HS-27A (cell line): ENCODE data around the gene STAG2.

Experiments
- DNase-seq: peaks from one replicate; pipeline ENCODE4 v3.0.0-alpha.2; 2012; ENCODE audit warnings: low read depth, missing footprints

The STAG2 gene

GRCh38 chrX:123975180-123975579 is 13.7 kb downstream of the STAG2 start:
- DNase-seq = no peak

GRCh38 chrX:123976706-123977316 is 15.3 kb downstream of the STAG2 start:
- no peak for DNase-seq

- no peak for DNase-seq
Observed at GRCh38 chrX:123983240-123983639, 21.7 kb downstream of the STAG2 start.

GRCh38 chrX:123986377-123986776 is 24.9 kb downstream of the STAG2 start:
- DNase-seq = no peak

GRCh38 chrX:123988423-123989111 is 27.1 kb downstream of the STAG2 start:
- DNase-seq = no peak

- DNase-seq = no peak
Observed at GRCh38 chrX:123989235-123989634, 27.7 kb downstream of the STAG2 start.

GRCh38 chrX:123990169-123990568 is 28.7 kb downstream of the STAG2 start:
- DNase-seq = no peak

GRCh38 chrX:123990602-123991001 is 29.1 kb downstream of the STAG2 start:
- DNase-seq = no peak

- peak; percentile 27 for DNase-seq
Observed at GRCh38 chrX:123993326-123993725, 31.8 kb downstream of the STAG2 start.

- no peak for DNase-seq
Observed at GRCh38 chrX:123993904-123994635, 32.6 kb downstream of the STAG2 start.

- DNase-seq = no peak
Observed at GRCh38 chrX:123994730-123995129, 33.2 kb downstream of the STAG2 start.

GRCh38 chrX:124001581-124001980 is 40.1 kb downstream of the STAG2 start:
- no peak for DNase-seq

- no peak for DNase-seq
Observed at GRCh38 chrX:124005228-124005627, 43.7 kb downstream of the STAG2 start.

- DNase-seq = no peak
Observed at GRCh38 chrX:124010157-124010556, 48.7 kb downstream of the STAG2 start.

GRCh38 chrX:124010566-124010965 is 49.1 kb downstream of the STAG2 start:
- DNase-seq = no peak

GRCh38 chrX:124015721-124016120 is 54.2 kb downstream of the STAG2 start:
- no peak for DNase-seq

- no peak for DNase-seq
Observed at GRCh38 chrX:124016825-124017224, 55.3 kb downstream of the STAG2 start.

GRCh38 chrX:124018023-124018422 is 56.5 kb downstream of the STAG2 start:
- DNase-seq = no peak

- no peak for DNase-seq
Observed at GRCh38 chrX:124023838-124024238, 62.3 kb downstream of the STAG2 start.

- DNase-seq = no peak
Observed at GRCh38 chrX:124026529-124026928, 65.0 kb downstream of the STAG2 start.

- no peak for DNase-seq
Observed at GRCh38 chrX:124028182-124028581, 66.7 kb downstream of the STAG2 start.

- no peak for DNase-seq
Observed at GRCh38 chrX:124030520-124030919, 69.0 kb downstream of the STAG2 start.

GRCh38 chrX:124033821-124034220 is 72.3 kb downstream of the STAG2 start:
- DNase-seq = no peak
